ENCODE results near the gene PPM1M.

Gene PPM1M, protein sequence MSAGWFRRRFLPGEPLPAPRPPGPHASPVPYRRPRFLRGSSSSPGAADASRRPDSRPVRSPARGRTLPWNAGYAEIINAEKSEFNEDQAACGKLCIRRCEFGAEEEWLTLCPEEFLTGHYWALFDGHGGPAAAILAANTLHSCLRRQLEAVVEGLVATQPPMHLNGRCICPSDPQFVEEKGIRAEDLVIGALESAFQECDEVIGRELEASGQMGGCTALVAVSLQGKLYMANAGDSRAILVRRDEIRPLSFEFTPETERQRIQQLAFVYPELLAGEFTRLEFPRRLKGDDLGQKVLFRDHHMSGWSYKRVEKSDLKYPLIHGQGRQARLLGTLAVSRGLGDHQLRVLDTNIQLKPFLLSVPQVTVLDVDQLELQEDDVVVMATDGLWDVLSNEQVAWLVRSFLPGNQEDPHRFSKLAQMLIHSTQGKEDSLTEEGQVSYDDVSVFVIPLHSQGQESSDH

DNA sequence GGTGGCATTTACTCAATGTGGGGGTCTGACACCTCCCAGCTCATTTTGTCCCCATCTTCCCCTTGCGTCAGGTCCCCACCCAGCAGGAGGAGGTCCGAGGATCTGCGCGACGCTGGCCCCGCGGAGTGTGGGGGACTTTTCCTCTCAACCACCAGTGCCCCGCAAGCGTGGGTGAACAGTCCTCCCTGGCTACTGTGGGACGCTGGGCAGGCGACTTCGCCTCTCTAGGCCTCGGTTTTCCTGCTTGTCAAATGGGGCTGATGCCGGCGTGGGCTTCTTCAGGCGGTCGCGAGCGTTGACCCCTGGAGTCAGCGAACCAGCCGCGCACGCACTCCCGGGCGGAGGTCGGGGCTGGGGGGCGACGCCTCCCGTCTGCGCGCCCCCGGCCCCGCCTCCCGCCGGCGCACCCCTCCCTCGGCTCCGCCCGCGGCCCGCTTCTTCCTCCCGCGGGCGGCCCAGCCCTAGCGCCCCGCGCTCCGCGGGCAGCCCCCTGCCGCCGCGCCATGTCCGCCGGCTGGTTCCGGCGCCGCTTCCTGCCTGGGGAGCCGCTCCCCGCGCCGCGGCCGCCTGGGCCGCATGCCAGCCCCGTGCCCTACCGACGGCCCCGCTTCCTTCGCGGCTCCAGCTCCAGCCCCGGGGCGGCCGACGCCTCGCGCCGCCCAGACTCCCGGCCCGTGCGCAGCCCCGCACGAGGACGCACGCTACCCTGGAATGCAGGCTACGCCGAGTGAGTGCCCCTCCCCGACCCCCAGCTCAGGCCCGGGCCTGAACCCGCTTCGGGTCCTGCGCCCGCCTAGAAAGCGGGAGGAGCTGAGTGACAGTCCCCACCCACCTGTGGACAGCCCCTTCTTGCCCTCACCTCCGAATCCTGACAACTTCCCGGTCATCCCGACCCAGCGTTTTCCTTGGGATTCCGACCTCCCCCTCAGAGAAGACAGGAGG, at the start of gene PPM1M:
PPM1M (plus strand) TSS at position 438 of the 942 bp plus-strand sequence; CDS start at position 504, 66 bp downstream.
- DNase-seq (ENCODE audit: extremely low spot score) = peak; percentile 51
- ChIA-PET POLR2A (interaction anchor here (0.7 to 1.6 kb wide), 2 partner anchors 52 to 270 kb away, joined by 3 read pairs; partner anchors contain the start of gene ABHD14A), CTCF (no interaction called here)
- TF ChIP-seq ELF4 (IDR thresholded peaks at IDR 0.05) (no peak), ZNF384 (IDR thresholded peaks at IDR 0.05) (no peak), NFRKB (IDR thresholded peaks at IDR 0.05) (no peak), HDGF (IDR thresholded peaks at IDR 0.05; ENCODE audit: borderline replicate concordance) (0 out of 2 replicates have a peak, but pooled peaks have one; percentile 63), SP1 (IDR thresholded peaks at IDR 0.05) (no peak), SUZ12 (IDR thresholded peaks at IDR 0.05) (no peak), ARNT (IDR thresholded peaks at IDR 0.05) (no peak), FOXM1 (IDR thresholded peaks at IDR 0.05; ENCODE audit: borderline replicate concordance) (0 out of 2 replicates have a peak, but pooled peaks have one; percentile 43), TARDBP (IDR thresholded peaks at IDR 0.05) (no peak), L3MBTL2 (conservative IDR thresholded peaks at IDR 0.05) (peak; percentile 87), CTBP1 (IDR thresholded peaks at IDR 0.05; ENCODE audit: borderline replicate concordance) (no peak), FOXK2 (IDR thresholded peaks at IDR 0.05) (no peak), LEF1 (IDR thresholded peaks at IDR 0.05; ENCODE audit: borderline replicate concordance) (no peak), FOXA1 (IDR thresholded peaks at IDR 0.05) (no peak)
- TF ChIP-seq, protein P1, sequence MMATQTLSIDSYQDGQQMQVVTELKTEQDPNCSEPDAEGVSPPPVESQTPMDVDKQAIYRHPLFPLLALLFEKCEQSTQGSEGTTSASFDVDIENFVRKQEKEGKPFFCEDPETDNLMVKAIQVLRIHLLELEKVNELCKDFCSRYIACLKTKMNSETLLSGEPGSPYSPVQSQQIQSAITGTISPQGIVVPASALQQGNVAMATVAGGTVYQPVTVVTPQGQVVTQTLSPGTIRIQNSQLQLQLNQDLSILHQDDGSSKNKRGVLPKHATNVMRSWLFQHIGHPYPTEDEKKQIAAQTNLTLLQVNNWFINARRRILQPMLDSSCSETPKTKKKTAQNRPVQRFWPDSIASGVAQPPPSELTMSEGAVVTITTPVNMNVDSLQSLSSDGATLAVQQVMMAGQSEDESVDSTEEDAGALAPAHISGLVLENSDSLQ (IDR thresholded peaks at IDR 0.05) = peak; percentile 81

DNA sequence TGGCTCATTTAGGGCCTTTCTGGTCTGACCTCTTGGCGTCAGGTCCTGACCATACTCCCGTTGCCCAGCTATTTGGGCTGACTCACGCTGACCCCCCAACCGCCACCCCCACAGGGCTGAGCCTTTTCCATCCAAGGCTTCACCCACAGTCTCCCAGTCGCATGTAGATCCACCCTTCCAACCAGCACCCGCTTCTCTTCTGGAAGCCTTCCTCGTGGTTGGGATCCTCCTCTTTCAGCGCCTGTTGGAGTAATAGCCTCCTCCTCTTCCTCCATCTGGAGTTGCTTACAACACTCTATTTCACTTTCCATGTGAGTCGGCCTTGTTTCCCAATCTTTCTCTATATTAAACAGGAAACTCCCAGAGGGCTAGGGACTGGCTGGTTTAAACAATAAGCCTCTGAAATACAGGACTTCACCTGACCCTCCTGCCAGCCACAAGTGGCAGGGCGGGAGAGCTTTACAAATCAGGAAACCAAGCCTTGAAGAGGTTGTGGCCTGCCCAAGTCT, 49.7 kb upstream of the PPM1M start:
- TF ChIP-seq NFRKB (IDR thresholded peaks at IDR 0.05) (no peak), CTBP1 (IDR thresholded peaks at IDR 0.05; ENCODE audit: borderline replicate concordance) (no peak), ZNF384 (IDR thresholded peaks at IDR 0.05) (no peak), ARNT (IDR thresholded peaks at IDR 0.05) (no peak), SUZ12 (IDR thresholded peaks at IDR 0.05) (no peak), FOXK2 (IDR thresholded peaks at IDR 0.05) (no peak), L3MBTL2 (conservative IDR thresholded peaks at IDR 0.05) (no peak), HDGF (IDR thresholded peaks at IDR 0.05; ENCODE audit: borderline replicate concordance) (no peak), TARDBP (IDR thresholded peaks at IDR 0.05) (no peak), ELF4 (IDR thresholded peaks at IDR 0.05) (no peak), FOXM1 (IDR thresholded peaks at IDR 0.05; ENCODE audit: borderline replicate concordance) (no peak), SP1 (IDR thresholded peaks at IDR 0.05) (no peak), BHLHE40 (IDR thresholded peaks at IDR 0.05; ENCODE audit: borderline replicate concordance) (no peak), FOXA1 (IDR thresholded peaks at IDR 0.05) (no peak), LEF1 (IDR thresholded peaks at IDR 0.05; ENCODE audit: borderline replicate concordance) (no peak)
- TF ChIP-seq, protein P1 (IDR thresholded peaks at IDR 0.05) = no peak
- CTCF ChIA-PET = no interaction called here
- no peak for DNase-seq (ENCODE audit: extremely low spot score)
- POLR2A ChIA-PET = interaction anchor here (1.8 kb wide), 1 partner anchor 41 kb away, joined by 14 read pairs; the partner anchor contains the start of gene POC1A

DNA sequence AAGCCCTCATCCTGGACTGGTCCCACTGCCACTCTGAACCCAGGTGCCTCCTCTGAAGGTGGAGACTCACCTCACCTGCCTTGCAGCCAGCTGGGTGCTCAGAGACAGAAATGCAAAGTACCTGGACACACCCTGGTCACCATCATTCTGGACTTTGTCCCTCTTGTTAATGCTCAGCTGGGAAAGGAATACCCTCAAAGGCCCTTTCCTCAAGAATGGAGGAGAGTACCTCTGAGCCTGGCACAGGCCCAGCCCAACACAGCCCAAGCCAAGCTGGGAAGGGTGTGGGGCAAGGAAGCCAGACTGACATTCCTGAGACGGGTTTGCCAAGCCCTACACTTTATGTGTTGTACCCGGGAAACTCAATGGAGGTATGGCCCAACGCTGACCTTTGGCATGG, 48.6 kb upstream of the PPM1M start:
- CTCF ChIA-PET = interaction anchor here (0.7 to 1.0 kb wide), 2 partner anchors 12 to 23 kb away, joined by 3 to 6 read pairs; no protein-coding TSS in a partner anchor
- TF ChIP-seq HDGF (IDR thresholded peaks at IDR 0.05; ENCODE audit: borderline replicate concordance) (no peak), LEF1 (IDR thresholded peaks at IDR 0.05; ENCODE audit: borderline replicate concordance) (no peak), FOXK2 (IDR thresholded peaks at IDR 0.05) (no peak), FOXA1 (IDR thresholded peaks at IDR 0.05) (no peak), SP1 (IDR thresholded peaks at IDR 0.05) (no peak)
- POLR2A ChIA-PET = interaction anchor here (0.6 to 1.8 kb wide), 8 partner anchors 12 to 47 kb away, joined by 3 to 14 read pairs (median 4); partner anchors contain the start of genes POC1A and TWF2
- no peak for DNase-seq (ENCODE audit: extremely low spot score)

DNA sequence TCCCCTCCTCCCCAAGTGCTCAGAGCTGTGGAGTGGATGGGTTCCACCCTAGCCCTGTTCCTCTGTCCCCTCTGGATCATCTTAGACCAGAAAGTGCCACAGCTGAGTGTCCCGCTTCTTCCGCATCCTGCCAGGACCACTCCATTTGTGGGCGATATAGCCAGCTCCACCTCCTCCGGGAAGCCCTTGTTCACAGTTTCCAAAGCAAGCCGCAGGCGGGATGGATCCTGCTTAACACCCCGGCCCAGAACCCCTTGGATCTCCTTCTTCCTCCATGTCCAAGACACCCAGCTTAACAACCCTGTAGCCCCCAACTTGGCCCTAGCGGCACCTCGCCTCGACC, 48.1 kb upstream of the PPM1M start:
- peak; percentile 25 for DNase-seq (ENCODE audit: extremely low spot score)
- ChIA-PET CTCF (interaction anchor here (0.7 to 1.0 kb wide), 2 partner anchors 12 to 22 kb away, joined by 3 to 6 read pairs; no protein-coding TSS in a partner anchor), POLR2A (interaction anchor here (0.6 to 1.8 kb wide), 8 partner anchors 12 to 47 kb away, joined by 3 to 14 read pairs (median 4); partner anchors contain the start of genes POC1A and TWF2)
- TF ChIP-seq SUZ12 (IDR thresholded peaks at IDR 0.05) = no peak
- TF ChIP-seq L3MBTL2 (conservative IDR thresholded peaks at IDR 0.05) = no peak; the same call in none of the 2 replicates
- TF ChIP-seq HDGF (IDR thresholded peaks at IDR 0.05; ENCODE audit: borderline replicate concordance) = no peak
- no peak for TF ChIP-seq FOXM1 (IDR thresholded peaks at IDR 0.05; ENCODE audit: borderline replicate concordance)
- no peak for TF ChIP-seq LEF1 (IDR thresholded peaks at IDR 0.05; ENCODE audit: borderline replicate concordance)
- no peak for TF ChIP-seq ZNF384 (IDR thresholded peaks at IDR 0.05)
- no peak for TF ChIP-seq FOXA1 (IDR thresholded peaks at IDR 0.05)
- no peak for TF ChIP-seq TARDBP (IDR thresholded peaks at IDR 0.05)
- no peak for TF ChIP-seq ELF4 (IDR thresholded peaks at IDR 0.05)
- TF ChIP-seq NFRKB (IDR thresholded peaks at IDR 0.05) = no peak
- TF ChIP-seq, protein P1 (IDR thresholded peaks at IDR 0.05) = no peak
- no peak for TF ChIP-seq BHLHE40 (IDR thresholded peaks at IDR 0.05; ENCODE audit: borderline replicate concordance)
- no peak for TF ChIP-seq ARNT (IDR thresholded peaks at IDR 0.05)
- TF ChIP-seq SP1 (IDR thresholded peaks at IDR 0.05) = no peak
- TF ChIP-seq FOXK2 (IDR thresholded peaks at IDR 0.05) = no peak
- TF ChIP-seq CTBP1 (IDR thresholded peaks at IDR 0.05; ENCODE audit: borderline replicate concordance) = no peak
